HG02870 (cell line): ENCODE data around the gene KLF7.

ENCODE experiments used
- ATAC-seq: cut with Tn5 transposase; IDR thresholded peaks from one replicate; pipeline ENCODE4 v1.9.1; 2021; ENCODE audit warnings: mild to moderate bottlenecking, moderate library complexity; ENCODE audit not compliant: unreplicated experiment

KLF7 gene

DNA sequence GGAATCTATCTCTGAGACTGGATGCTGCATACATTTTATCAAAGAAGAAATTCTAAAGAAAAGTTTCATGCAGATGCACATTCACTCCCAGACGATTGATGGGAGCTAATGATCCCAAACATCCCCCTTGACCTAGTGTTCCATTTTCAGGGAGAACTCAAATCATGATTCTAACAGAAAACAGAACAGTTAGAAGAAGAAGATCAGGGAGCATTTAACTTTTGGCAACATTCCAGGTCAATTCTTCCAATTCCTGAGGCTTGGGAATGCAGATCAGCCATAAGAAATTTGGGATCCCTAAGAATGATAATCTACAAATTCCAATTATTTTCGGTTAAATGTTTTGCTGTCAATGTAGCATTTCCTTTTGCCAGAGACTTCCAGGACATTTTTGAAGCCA is 129.9 kb downstream of the KLF7 start:
- ATAC-seq: no peak

DNA sequence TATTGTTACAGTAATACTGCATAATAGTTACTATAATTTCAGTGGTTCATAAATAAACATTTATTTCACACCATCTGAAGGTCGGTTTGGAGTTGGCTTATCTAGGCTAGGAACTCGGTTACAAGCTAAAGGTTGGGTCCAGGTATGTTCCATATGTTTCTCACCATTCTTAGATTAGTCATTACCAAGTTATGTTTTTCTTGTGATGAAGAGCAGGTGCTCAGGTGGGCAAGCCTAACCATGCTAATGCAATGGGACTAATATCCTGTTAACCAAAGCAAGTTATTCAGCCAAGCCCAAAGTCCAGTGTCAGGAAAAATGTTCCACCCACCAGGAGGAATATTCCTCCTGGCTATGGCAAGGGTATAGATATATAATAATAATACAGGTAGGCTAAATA is 133.3 kb downstream of the KLF7 start:
- no peak for ATAC-seq
